ENCODE results near the gene PRKCE.

PRKCE gene

GRCh38 chr2:45763255-45763654 is 111.8 kb downstream of the PRKCE start:
- TF ChIP-seq, protein P1, sequence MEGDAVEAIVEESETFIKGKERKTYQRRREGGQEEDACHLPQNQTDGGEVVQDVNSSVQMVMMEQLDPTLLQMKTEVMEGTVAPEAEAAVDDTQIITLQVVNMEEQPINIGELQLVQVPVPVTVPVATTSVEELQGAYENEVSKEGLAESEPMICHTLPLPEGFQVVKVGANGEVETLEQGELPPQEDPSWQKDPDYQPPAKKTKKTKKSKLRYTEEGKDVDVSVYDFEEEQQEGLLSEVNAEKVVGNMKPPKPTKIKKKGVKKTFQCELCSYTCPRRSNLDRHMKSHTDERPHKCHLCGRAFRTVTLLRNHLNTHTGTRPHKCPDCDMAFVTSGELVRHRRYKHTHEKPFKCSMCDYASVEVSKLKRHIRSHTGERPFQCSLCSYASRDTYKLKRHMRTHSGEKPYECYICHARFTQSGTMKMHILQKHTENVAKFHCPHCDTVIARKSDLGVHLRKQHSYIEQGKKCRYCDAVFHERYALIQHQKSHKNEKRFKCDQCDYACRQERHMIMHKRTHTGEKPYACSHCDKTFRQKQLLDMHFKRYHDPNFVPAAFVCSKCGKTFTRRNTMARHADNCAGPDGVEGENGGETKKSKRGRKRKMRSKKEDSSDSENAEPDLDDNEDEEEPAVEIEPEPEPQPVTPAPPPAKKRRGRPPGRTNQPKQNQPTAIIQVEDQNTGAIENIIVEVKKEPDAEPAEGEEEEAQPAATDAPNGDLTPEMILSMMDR (IDR thresholded peaks at IDR 0.05; ENCODE audit: low read depth, low read length, missing control alignments) = no peak
- H3K4me3 ChIP-seq (ENCODE audit: low read depth, low read length) = no peak overlapping the region
- no peak for DNase-seq (ENCODE audit: low read depth)

GRCh38 chr2:45763797-45764196 is 112.3 kb downstream of the PRKCE start:
- no peak overlapping the region for H3K4me3 ChIP-seq (ENCODE audit: low read depth, low read length)
- DNase-seq (ENCODE audit: low read depth) = no peak
- TF ChIP-seq, protein P1 (IDR thresholded peaks at IDR 0.05; ENCODE audit: low read depth, low read length, missing control alignments) = no peak

DNA sequence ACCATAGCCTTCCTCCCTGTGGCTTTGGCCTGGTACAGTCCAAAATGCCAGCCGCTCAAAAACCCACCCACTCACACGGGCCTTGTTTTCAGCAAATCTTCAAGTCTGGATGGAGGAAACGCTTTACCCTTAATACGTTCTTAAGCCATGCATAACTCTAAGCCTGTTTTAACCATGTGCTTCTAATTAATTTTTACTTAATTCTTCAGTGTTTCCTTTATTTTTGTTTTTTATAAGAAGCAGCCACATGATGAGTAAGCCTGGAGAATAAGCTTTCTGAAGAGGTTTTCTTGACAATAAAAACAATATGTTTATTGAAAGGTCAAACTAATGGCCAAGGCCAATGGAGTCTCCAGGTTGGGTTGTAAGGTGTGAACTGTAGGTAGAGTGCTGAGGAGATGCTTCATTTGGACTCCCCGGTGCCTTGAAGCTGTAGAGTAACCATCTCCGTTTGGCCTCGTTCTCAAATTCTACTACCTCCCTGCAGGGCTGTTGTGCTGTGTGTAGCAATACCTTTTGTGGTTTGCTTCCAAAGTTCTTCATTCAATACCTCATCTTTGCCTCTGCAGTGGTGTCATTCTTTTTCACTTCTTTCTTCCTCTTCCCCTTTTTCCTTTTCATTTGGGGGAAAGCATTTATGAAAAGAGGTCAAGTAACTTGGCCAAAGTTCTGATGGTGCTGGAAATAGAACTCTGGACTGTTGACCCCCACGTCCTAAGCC is 113.7 kb downstream of the PRKCE start:
- TF ChIP-seq, protein P1 (IDR thresholded peaks at IDR 0.05; ENCODE audit: low read depth, low read length, missing control alignments) = no peak
- DNase-seq (ENCODE audit: low read depth) = no peak
- no peak overlapping the region for H3K4me3 ChIP-seq (ENCODE audit: low read depth, low read length)

- no peak overlapping the region for H3K4me3 ChIP-seq (ENCODE audit: low read depth, low read length)
- no peak for DNase-seq (ENCODE audit: low read depth)
- TF ChIP-seq, protein P1 (IDR thresholded peaks at IDR 0.05; ENCODE audit: low read depth, low read length, missing control alignments) = no peak
Measured at GRCh38 chr2:45765728-45766254, 114.3 kb downstream of the PRKCE start.

- H3K4me3 ChIP-seq (ENCODE audit: low read depth, low read length) = no peak overlapping the region
- TF ChIP-seq, protein P1 (IDR thresholded peaks at IDR 0.05; ENCODE audit: low read depth, low read length, missing control alignments) = no peak
- DNase-seq (ENCODE audit: low read depth) = no peak
Measured at GRCh38 chr2:45768208-45768607, 116.7 kb downstream of the PRKCE start.

DNA sequence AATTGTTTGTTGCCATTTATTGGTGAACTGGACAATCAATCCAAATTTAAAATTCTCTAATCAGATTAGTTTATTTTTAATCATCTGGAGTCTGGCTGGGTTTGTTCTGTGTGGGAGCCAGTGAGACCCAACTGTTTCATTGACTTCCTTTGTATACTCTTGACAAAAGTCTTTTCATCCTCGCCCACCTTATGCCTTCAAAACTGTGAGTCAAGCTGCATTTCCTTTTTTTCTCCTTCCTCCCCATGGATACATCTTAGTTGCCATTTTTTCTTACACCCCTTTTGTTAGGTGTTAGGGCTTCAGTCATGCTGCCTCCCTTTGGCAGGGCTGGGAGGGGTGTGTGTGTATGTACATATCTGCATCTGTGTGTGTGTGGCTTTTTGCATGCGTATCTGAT is 117.6 kb downstream of the PRKCE start:
- TF ChIP-seq, protein P1 (IDR thresholded peaks at IDR 0.05; ENCODE audit: low read depth, low read length, missing control alignments) = no peak
- H3K4me3 ChIP-seq (ENCODE audit: low read depth, low read length) = no peak overlapping the region
- DNase-seq (ENCODE audit: low read depth) = no peak
